ENCODE results near the gene PARD3B. TPM values are rescaled to one million over a fixed set of nuclear protein-coding genes. Genes with fewer than 3 reads are reported as not detected.

PARD3B gene
- total and polyA plus RNA-seq, 7 donors: 0.42 to 6.0 (median 4.8) TPM

- 88 to 92% (median 89%) methylated on average over 6 of the region's 6 CpGs for WGBS, 3 donors
- intact Hi-C loops (cut with DNase I): no loop called here
- no peak for ATAC-seq
- TF ChIP-seq, protein P1, sequence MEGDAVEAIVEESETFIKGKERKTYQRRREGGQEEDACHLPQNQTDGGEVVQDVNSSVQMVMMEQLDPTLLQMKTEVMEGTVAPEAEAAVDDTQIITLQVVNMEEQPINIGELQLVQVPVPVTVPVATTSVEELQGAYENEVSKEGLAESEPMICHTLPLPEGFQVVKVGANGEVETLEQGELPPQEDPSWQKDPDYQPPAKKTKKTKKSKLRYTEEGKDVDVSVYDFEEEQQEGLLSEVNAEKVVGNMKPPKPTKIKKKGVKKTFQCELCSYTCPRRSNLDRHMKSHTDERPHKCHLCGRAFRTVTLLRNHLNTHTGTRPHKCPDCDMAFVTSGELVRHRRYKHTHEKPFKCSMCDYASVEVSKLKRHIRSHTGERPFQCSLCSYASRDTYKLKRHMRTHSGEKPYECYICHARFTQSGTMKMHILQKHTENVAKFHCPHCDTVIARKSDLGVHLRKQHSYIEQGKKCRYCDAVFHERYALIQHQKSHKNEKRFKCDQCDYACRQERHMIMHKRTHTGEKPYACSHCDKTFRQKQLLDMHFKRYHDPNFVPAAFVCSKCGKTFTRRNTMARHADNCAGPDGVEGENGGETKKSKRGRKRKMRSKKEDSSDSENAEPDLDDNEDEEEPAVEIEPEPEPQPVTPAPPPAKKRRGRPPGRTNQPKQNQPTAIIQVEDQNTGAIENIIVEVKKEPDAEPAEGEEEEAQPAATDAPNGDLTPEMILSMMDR (IDR thresholded peaks at IDR 0.05): no peak
- DNase-seq: no peak
- H3K36me3 ChIP-seq (ENCODE audit: insufficient read depth in 1 of 2, low read depth in 1 of 2): no peaks in the 10 kb centered on the region
- no peak overlapping the region for H3K4me3 ChIP-seq
- no peaks in the 10 kb centered on the region for H3K4me1 ChIP-seq
- no peaks in the 10 kb centered on the region for H3K9me3 ChIP-seq
- H3K27ac ChIP-seq: no peak overlapping the region
- H3K27me3 ChIP-seq (ENCODE audit: insufficient read depth in 3 of 3, low read length in 2 of 3): no peaks in the 10 kb centered on the region
Observed at GRCh38 chr2:204529795-204530463, 15.3 kb upstream of the PARD3B start.

DNA sequence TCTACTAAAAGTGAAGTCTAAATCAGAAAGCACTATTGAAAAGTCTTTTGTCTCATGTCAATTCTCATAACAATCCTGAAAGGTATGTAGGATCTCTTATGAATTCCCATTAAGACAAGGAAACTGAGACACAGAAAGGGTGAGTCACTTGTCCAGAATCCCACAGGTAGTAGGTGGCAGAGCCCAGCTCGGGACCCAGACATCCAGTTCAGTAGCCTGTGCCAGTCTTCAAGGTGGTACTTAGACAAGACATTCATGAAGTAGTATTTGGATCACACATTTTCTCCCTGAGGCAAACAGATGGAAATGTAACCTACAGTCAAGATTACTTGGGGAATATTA lies 14.8 kb upstream of the PARD3B start:
- DNase-seq (no peak), ATAC-seq (no peak)
- H3K36me3 ChIP-seq (ENCODE audit: insufficient read depth in 1 of 2, low read depth in 1 of 2): no peaks in the 10 kb centered on the region
- intact Hi-C loops (cut with DNase I): no loop called here
- TF ChIP-seq, protein P1 (IDR thresholded peaks at IDR 0.05): no peak
- H3K4me3 ChIP-seq: no peak overlapping the region
- H3K4me1 ChIP-seq: no peaks in the 10 kb centered on the region
- WGBS, 3 donors: 95 to 97% (median 96%) methylated on average over 1 of the region's 1 CpG
- no peak overlapping the region for H3K27ac ChIP-seq
- H3K9me3 ChIP-seq: no peaks in the 10 kb centered on the region
- H3K27me3 ChIP-seq (ENCODE audit: insufficient read depth in 3 of 3, low read length in 2 of 3): no peaks in the 10 kb centered on the region

DNA sequence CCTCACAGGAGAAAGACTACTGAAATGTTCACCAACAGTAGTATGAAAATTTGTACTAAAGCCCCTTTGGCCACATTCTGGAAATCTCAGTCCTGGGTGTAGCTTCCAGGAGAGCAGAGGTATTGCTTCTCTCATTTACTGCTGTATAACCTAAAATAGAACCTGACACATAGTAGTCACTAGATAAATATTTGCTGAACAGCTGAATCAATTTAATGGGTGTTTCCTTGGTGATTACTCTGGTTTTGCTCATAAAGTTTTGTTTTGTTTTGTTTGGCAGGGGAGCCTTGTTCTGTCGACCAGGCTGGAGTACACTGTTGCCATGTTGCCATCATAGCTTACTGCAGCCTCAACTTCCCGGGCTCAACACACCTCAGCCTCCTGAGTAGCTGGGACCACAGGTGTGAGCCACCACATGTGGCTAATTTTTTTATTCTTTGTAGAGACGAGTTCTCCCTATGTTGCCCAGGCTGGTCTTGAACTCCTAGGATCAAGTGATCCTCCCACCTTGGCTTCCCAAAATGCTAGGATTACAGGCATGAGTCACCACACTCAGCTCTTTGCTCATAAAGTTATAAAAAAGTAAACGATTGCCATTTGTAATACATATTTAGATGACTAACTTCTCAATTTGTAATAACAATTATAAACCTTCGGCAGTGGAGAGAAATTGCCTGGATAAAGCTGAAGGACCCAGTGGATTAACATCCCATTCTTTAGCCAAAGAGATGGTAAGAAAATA lies 11.5 kb upstream of the PARD3B start:
- TF ChIP-seq, protein P1 (IDR thresholded peaks at IDR 0.05): no peak

GRCh38 chr2:204535356-204535755 lies 9.9 kb upstream of the PARD3B start:
- intact Hi-C loops (cut with DNase I): no loop called here
- no peak overlapping the region for H3K4me3 ChIP-seq

More for the DNA sequence above, 11.5 kb upstream of the PARD3B start:
- intact Hi-C loops (cut with DNase I): no loop called here
- no peaks in the 10 kb centered on the region for H3K4me1 ChIP-seq
- ATAC-seq (no peak), DNase-seq (no peak)
- 57 to 73% (median 59%) methylated on average over 5 of the region's 5 CpGs for WGBS, 3 donors
- H3K27ac ChIP-seq: no peak overlapping the region
- H3K9me3 ChIP-seq: no peaks in the 10 kb centered on the region
- no peak overlapping the region for H3K4me3 ChIP-seq
- H3K27me3 ChIP-seq (ENCODE audit: insufficient read depth in 3 of 3, low read length in 2 of 3): no peaks in the 10 kb centered on the region
- H3K36me3 ChIP-seq (ENCODE audit: insufficient read depth in 1 of 2, low read depth in 1 of 2): no peaks in the 10 kb centered on the region

More at GRCh38 chr2:204535356-204535755, 9.9 kb upstream of the PARD3B start:
- DNase-seq (no peak), ATAC-seq (no peak)
- Histone ChIP-seq H3K27ac (no peak overlapping the region), H3K27me3 (ENCODE audit: insufficient read depth in 3 of 3, low read length in 2 of 3) (no peaks in the 10 kb centered on the region), H3K9me3 (no peaks in the 10 kb centered on the region), H3K36me3 (ENCODE audit: insufficient read depth in 1 of 2, low read depth in 1 of 2) (no peaks in the 10 kb centered on the region), H3K4me1 (no peaks in the 10 kb centered on the region)
- WGBS, 3 donors: 96 to 97% (median 96%) methylated on average over 3 of the region's 3 CpGs
- TF ChIP-seq, protein P1 (IDR thresholded peaks at IDR 0.05): no peak
